Adrenal gland (tissue), 12 donors: ENCODE measurements around the gene PPP2R2C. TPM values are rescaled to one million over a fixed set of nuclear protein-coding genes. Genes with fewer than 3 reads are reported as not detected.

ENCODE experiments used
- DNase-seq, 7 donors: peaks; one replicate each; pipeline ENCODE4 v3.0.0-alpha.2; 2019 to 2020
- H3K27ac ChIP-seq, 5 donors: fragments of 200-600 bp; sonication (generic) in 4 of 5; 1 replicate in 3 of 5; 2 replicates in 2 of 5; pipeline versions ENCODE4 v1.5.1 to v1.8.0; 2016 to 2020; ENCODE audit warnings: mild to moderate bottlenecking in 1 of 5
- H3K27me3 ChIP-seq: fragments of 200-600 bp; 2 replicates; pipeline ENCODE4 v1.8.0; 2021
- H3K36me3 ChIP-seq, 2 donors: fragments of 200-600 bp; replicated peaks in 1 of 2; 1 replicate in 1 of 2; 2 replicates in 1 of 2; pipeline versions ENCODE4 v1.5.1 to v1.8.0; 2018 to 2022
- H3K4me1 ChIP-seq, 2 donors: fragments of 200-600 bp; replicated peaks in 1 of 2; 1 replicate in 1 of 2; 2 replicates in 1 of 2; pipeline versions ENCODE4 v1.5.1 to v1.8.0; 2018 to 2021
- H3K4me3 ChIP-seq, 4 donors: fragments of 200-600 bp; sonication (generic) in 3 of 4; one replicate each; pipeline ENCODE4 v1.5.1; 2016 to 2018
- H3K9me3 ChIP-seq, 3 donors: fragments of 200-600 bp; sonication (generic) in 1 of 3; replicated peaks in 1 of 3; 1 replicate in 2 of 3; 2 replicates in 1 of 3; pipeline versions ENCODE4 v1.5.1 to v1.8.0; 2016 to 2021
- POLR2A ChIP-seq, 2 donors: fragments of 450-650 bp; IDR thresholded peaks; one replicate each; pipeline ENCODE4 v1.6.1; 2017; ENCODE audit warnings: antibody characterized with exemption in 2 of 2, mild to moderate bottlenecking in 2 of 2, moderate library complexity in 1 of 2
- WGBS, 4 donors: extraction: QIAGEN DNeasy Blood & Tissue Kit in 2 of 4; methylation state at CpG; one replicate each; pipeline versions ENCODE4 v1.1.5 to v1.1.7; 2013 to 2017; 5-methylcytosine and 5-hydroxymethylcytosine counted together
- intact Hi-C, 2 donors: fragments of 100-400 bp; cut with DNase I; formaldehyde crosslinking; loops; one replicate each; pipeline versions ENCODE4 v1.14.1 to v1.15.0; 2022 to 2023
- polyA plus RNA-seq, 3 donors: library from polyadenylated mRNA; stranded (reverse); fragments of 200-250 nt in 2 of 3; fragments of 350-450 nt in 1 of 3; fragmentation: Illumina TruSeq in 1 of 3; extraction: RNeasy Lipid Tissue Mini Kit (QIAGEN cat#74804) in 1 of 3; gene quantifications; one replicate each; pipeline ENCODE4 v1.2.3, GENCODE V29; 2013 to 2014
- total RNA-seq, 9 donors: library from RNA; depleted of rRNA in 4 of 9; stranded (reverse); fragments of >200 nt in 4 of 9; fragments of 120-200 nt in 1 of 9; fragmentation: NEBNext Ultra II Directional in 1 of 9; extraction: Animal tissue kit (Norgen Biotek cat#: 25700) in 1 of 9; gene quantifications; one replicate each; pipeline versions ENCODE4 v1.1.0 to v1.2.4, GENCODE V29; 2013 to 2023
- TF ChIP-seq, protein P1 (sequence below), 6 experiments: fragments of 450-650 bp in 4 of 6; fragments of 200-600 bp in 2 of 6; sonication (generic) in 1 of 6; IDR thresholded peaks; 1 replicate in 5 of 6; 2 replicates in 1 of 6; pipeline versions ENCODE4 v1.5.1 to v1.8.0; 2016 to 2021; ENCODE audit warnings: antibody characterized with exemption in 6 of 6, mild to moderate bottlenecking in 2 of 6, moderate library complexity in 1 of 6
- donor health status: healthy with polysubstance abuse.
- donor health status: Bipolar disorder and iron deficiency.
- donor health status: DM: yes; HTN: yes; CAD: no.
- donor health status: DM: no; HTN: no; CAD: no.
- donor health status: DM: no; HTN: no; CAD: no.
- donor health status: DM: yes; HTN: yes; CAD: no.

PPP2R2C gene
- total and polyA plus RNA-seq, 12 donors = 0.17 to 7.2 (median 2.0) TPM; not detected in 3

GRCh38 chr4:6280365-6280996 is 191.9 kb downstream of the PPP2R2C start:
- DNase-seq = peak in 1 of 7 donors; percentile 85

GRCh38 chr4:6279582-6280289 is 192.7 kb downstream of the PPP2R2C start:
- 79 to 89% (median 86%) methylated on average over 8 to 14 of the region's 14 CpGs for WGBS, 4 donors
- H3K27ac ChIP-seq = peak overlapping the region in 2 of 5 donors; percentile 65 to 67
- TF ChIP-seq, protein P1, sequence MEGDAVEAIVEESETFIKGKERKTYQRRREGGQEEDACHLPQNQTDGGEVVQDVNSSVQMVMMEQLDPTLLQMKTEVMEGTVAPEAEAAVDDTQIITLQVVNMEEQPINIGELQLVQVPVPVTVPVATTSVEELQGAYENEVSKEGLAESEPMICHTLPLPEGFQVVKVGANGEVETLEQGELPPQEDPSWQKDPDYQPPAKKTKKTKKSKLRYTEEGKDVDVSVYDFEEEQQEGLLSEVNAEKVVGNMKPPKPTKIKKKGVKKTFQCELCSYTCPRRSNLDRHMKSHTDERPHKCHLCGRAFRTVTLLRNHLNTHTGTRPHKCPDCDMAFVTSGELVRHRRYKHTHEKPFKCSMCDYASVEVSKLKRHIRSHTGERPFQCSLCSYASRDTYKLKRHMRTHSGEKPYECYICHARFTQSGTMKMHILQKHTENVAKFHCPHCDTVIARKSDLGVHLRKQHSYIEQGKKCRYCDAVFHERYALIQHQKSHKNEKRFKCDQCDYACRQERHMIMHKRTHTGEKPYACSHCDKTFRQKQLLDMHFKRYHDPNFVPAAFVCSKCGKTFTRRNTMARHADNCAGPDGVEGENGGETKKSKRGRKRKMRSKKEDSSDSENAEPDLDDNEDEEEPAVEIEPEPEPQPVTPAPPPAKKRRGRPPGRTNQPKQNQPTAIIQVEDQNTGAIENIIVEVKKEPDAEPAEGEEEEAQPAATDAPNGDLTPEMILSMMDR (IDR thresholded peaks at IDR 0.05) = no peak
- TF ChIP-seq POLR2A (IDR thresholded peaks at IDR 0.05) = no peak
- no peak overlapping the region for H3K4me3 ChIP-seq
- no peaks in the 10 kb centered on the region for H3K9me3 ChIP-seq
- H3K36me3 ChIP-seq = peaks cover 0 to 3% of the 10 kb centered on the region in 2 donors
- DNase-seq = no peak
- no peaks in the 10 kb centered on the region for H3K27me3 ChIP-seq
- H3K4me1 ChIP-seq = peaks cover 22 to 65% of the 10 kb centered on the region in 2 donors
- intact Hi-C loops = no loop called here

More at GRCh38 chr4:6280365-6280996, 191.9 kb downstream of the PPP2R2C start:
- intact Hi-C loops = no loop called here
- Histone ChIP-seq H3K27me3 (no peaks in the 10 kb centered on the region), H3K36me3 (peaks cover 0 to 3% of the 10 kb centered on the region in 2 donors), H3K4me1 (peaks cover 22 to 60% of the 10 kb centered on the region in 2 donors), H3K9me3 (no peaks in the 10 kb centered on the region), H3K27ac (peak overlapping the region in 2 of 5 donors; percentile 6 to 59), H3K4me3 (no peak overlapping the region)
- TF ChIP-seq, protein P1 (IDR thresholded peaks at IDR 0.05) = no peak
- no peak for TF ChIP-seq POLR2A (IDR thresholded peaks at IDR 0.05)
- 85 to 93% (median 90%) methylated on average over 13 to 16 of the region's 16 CpGs for WGBS, 4 donors

- no peaks in the 10 kb centered on the region for H3K9me3 ChIP-seq
- no peaks in the 10 kb centered on the region for H3K27me3 ChIP-seq
- H3K4me1 ChIP-seq = peaks cover 22 to 69% of the 10 kb centered on the region in 2 donors
- intact Hi-C loops = no loop called here
- peak in 5 of 7 donors; percentile 46 to 78 (median 47) for DNase-seq
- H3K36me3 ChIP-seq = peaks cover 0 to 3% of the 10 kb centered on the region in 2 donors
- no peak overlapping the region for H3K4me3 ChIP-seq
- TF ChIP-seq, protein P1 (IDR thresholded peaks at IDR 0.05) = no peak
- no peak for TF ChIP-seq POLR2A (IDR thresholded peaks at IDR 0.05)
- WGBS, 4 donors = 34 to 50% (median 40%) methylated on average over 5 to 10 of the region's 10 CpGs
- peak overlapping the region in 3 of 5 donors; percentile 13 to 67 (median 65) for H3K27ac ChIP-seq
Measured at GRCh38 chr4:6278801-6279197, 193.6 kb downstream of the PPP2R2C start.

DNA sequence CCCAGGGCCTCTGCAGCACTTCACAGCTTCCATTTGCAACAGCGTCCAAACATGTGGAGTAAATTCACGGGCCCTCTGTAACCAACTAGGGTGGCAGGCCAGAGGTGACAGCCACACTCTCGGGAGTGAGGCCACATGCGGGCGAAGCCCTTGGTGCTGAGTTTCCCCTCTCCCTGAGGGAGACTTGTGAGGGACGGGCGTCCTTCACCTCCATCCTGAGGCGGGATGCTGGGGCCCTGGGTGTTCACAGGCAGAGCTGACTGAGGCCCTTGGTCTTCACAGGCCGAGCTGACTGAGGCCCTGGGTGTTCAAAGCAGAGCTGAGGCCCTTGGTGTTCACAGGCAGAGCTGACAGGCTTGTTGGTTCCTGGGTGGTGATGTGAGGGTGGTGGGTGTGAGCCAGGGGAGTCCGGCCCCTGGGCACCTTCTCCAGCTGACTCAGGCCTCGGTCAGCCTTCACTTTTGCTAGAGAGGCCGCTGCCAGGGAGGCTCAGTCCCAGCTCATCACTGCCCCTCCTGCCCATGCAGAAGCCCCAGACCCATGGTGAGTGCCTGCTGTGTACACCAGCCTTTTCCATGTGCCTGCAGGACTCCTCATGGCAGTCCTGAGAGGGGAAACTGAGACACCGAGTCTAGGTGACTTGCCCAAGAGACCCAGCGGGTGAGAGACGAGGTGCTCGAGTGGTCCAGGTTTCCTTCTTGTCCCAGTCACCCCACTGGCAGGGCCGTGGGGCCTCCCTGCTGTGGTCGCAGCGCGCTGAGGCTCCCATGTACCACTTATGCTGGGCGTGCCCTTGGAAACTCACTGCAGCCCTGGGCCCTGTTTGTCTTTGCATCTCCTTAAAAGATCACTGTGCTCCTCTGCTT is 194.2 kb downstream of the PPP2R2C start:
- TF ChIP-seq POLR2A (IDR thresholded peaks at IDR 0.05) = no peak
- TF ChIP-seq, protein P1 (IDR thresholded peaks at IDR 0.05) = no peak
- no peak for DNase-seq
- Histone ChIP-seq H3K9me3 (no peaks in the 10 kb centered on the region), H3K4me1 (peaks cover 24 to 75% of the 10 kb centered on the region in 2 donors), H3K36me3 (peaks cover 0 to 3% of the 10 kb centered on the region in 2 donors), H3K27ac (peak overlapping the region in 2 of 5 donors; percentile 65 to 67), H3K27me3 (no peaks in the 10 kb centered on the region), H3K4me3 (no peak overlapping the region)
- intact Hi-C loops = no loop called here
- WGBS, 4 donors = 65 to 79% (median 73%) methylated on average over 7 to 21 of the region's 21 CpGs
